Panc1 (cell line): ENCODE measurements around the gene RHOH. TPM values are rescaled to one million over a fixed set of nuclear protein-coding genes. Genes with fewer than 3 reads are reported as not detected.

Experiments
- ATAC-seq: fragments of 200-7000 bp; cut with Tn5 transposase; 2 replicates; pipeline ENCODE4 v1.9.1; 2020; ENCODE audit warnings: mild to moderate bottlenecking, moderate library complexity
- BruUV-seq: library from RNA; stranded (reverse); fragments of 400-500 nt; replicated peaks from 2 replicates; lab custom pipeline; 2021; lab: Mats Ljungman, UMichigan
- CTCF ChIA-PET: fragments of 300-600 bp; sonication (Branson Sonifier 250); formaldehyde crosslinking; loops from one replicate; lab custom pipeline; 2022; ENCODE audit warnings: antibody characterized with exemption; lab: Charles Lee
- POLR2A ChIA-PET: fragments of 300-600 bp; sonication (Branson Sonifier 250); formaldehyde crosslinking; loops from one replicate; lab custom pipeline; 2022; ENCODE audit warnings: antibody characterized with exemption; lab: Charles Lee
- DNase-seq: peaks from one replicate; pipeline ENCODE4 v3.0.0-alpha.2; 2010; ENCODE audit warnings: low read depth, low spot score
- H3K27ac ChIP-seq: 2 replicates; pipeline ENCODE4 v1.5.1; 2011; ENCODE audit warnings: mild to moderate bottlenecking, low read length, inconsistent platforms
- H3K27me3 ChIP-seq: fragments of 200-500 bp; sonication (Bioruptor generic); 2 replicates; pipeline ENCODE4 v1.6.0; 2014; ENCODE audit warnings: low read length, inconsistent platforms; ENCODE audit not compliant: control insufficient read depth, insufficient read depth
- H3K36me3 ChIP-seq: fragments of 200-500 bp; sonication (Bioruptor generic); 2 replicates; pipeline ENCODE4 v1.5.1; 2014; ENCODE audit warnings: inconsistent platforms, mild to moderate bottlenecking, low read length, moderate library complexity; ENCODE audit not compliant: control insufficient read depth, insufficient read depth
- H3K4me1 ChIP-seq: 2 replicates; pipeline ENCODE4 v1.5.1; 2011; ENCODE audit warnings: inconsistent platforms, mild to moderate bottlenecking, low read length, moderate library complexity; ENCODE audit not compliant: control insufficient read depth, insufficient read depth
- H3K4me3 ChIP-seq, 2 experiments: 2 replicates each; pipeline ENCODE4 v1.5.1; 2011 to 2012; ENCODE audit warnings: low read depth in 2 of 2, low read length in 2 of 2, mild to moderate bottlenecking in 2 of 2, inconsistent platforms in 1 of 2, moderate library complexity in 1 of 2
- H3K9me3 ChIP-seq: fragments of 200-500 bp; sonication (Bioruptor generic); 2 replicates; pipeline ENCODE4 v1.5.1; 2014; ENCODE audit warnings: low read depth, mild to moderate bottlenecking, inconsistent platforms, low read length, moderate library complexity; ENCODE audit not compliant: control insufficient read depth, insufficient read depth
- CTCF ChIP-seq: fragments of 450-650 bp; IDR thresholded peaks from 2 replicates; pipeline ENCODE4 v1.5.1; 2017; ENCODE audit warnings: mild to moderate bottlenecking
- POLR2AphosphoS5 ChIP-seq: IDR thresholded peaks from 2 replicates; pipeline ENCODE4 v1.6.1; 2012; ENCODE audit warnings: mild to moderate bottlenecking, low read depth, low read length, moderate library complexity
- REST ChIP-seq, 2 experiments: IDR thresholded peaks; 2 replicates each; pipeline ENCODE4 v1.6.1; 2011 to 2012; ENCODE audit warnings: low read depth in 2 of 2, control low read depth in 1 of 2, low read length in 1 of 2, mild to moderate bottlenecking in 1 of 2, moderate library complexity in 1 of 2; ENCODE audit not compliant: insufficient read depth in 1 of 2
- SIN3A ChIP-seq: IDR thresholded peaks from 2 replicates; pipeline ENCODE4 v1.6.1; 2012; ENCODE audit warnings: low read depth, mild to moderate bottlenecking, low read length, moderate library complexity, borderline replicate concordance; ENCODE audit not compliant: insufficient read depth
- TCF7L2 ChIP-seq: IDR thresholded peaks from 2 replicates; pipeline ENCODE4 v1.6.1; 2011; ENCODE audit warnings: mild to moderate bottlenecking, low read depth, low read length, inconsistent platforms
- in situ Hi-C: cut with HindIII; loops from 2 replicates; pipeline ENCODE4 v1.10.0; 2016; ENCODE audit warnings: low sequenced_read_pairs, low pct_unique_long_range_greater_than_20kb
- intact Hi-C: fragments of 100-400 bp; cut with micrococcal nuclease; formaldehyde crosslinking; loops from one replicate; pipeline ENCODE4 v1.10.0; 2022; ENCODE audit not compliant: unreplicated experiment
- total RNA-seq: library from RNA; stranded (reverse); gene quantifications from one replicate; pipeline ENCODE4 v1.2.1, GENCODE V29; 2021; ENCODE audit not compliant: unreplicated experiment

RHOH gene
- total RNA-seq, 1 experiment from 2014 or later = 1.2 TPM

GRCh38 chr4:40205259-40206198 is 8.7 kb downstream of the RHOH start:
- no peak for TF ChIP-seq REST (IDR thresholded peaks at IDR 0.05; ENCODE audit: insufficient read depth in 1 of 2, low read depth in 2 of 2, low read length in 1 of 2)
- TF ChIP-seq POLR2AphosphoS5 = no peak
- TF ChIP-seq TCF7L2 = no peak
- TF ChIP-seq SIN3A = no peak
- no peak for TF ChIP-seq CTCF
- DNase-seq (no peak), ATAC-seq (no peak)
- ChIA-PET CTCF (no interaction called here), POLR2A (interaction anchor here (0.5 kb wide), 1 partner anchor 30 kb away, joined by 7 read pairs; no protein-coding TSS in a partner anchor)
- no TSS peak for BruUV-seq
- in situ Hi-C loops = no loop called here
- Histone ChIP-seq H3K4me3 (no peak overlapping the region), H3K36me3 (no peaks in the 10 kb centered on the region), H3K27ac (peak overlapping the region; percentile 46; the same call in 1 of the 2 replicates), H3K9me3 (no peaks in the 10 kb centered on the region), H3K4me1 (peaks cover under 1% of the 10 kb centered on the region), H3K27me3 (no peaks in the 10 kb centered on the region)
- intact Hi-C loops = no loop called here

GRCh38 chr4:40206426-40206825 is 9.6 kb downstream of the RHOH start:
- H3K36me3 ChIP-seq = no peaks in the 10 kb centered on the region
- no TSS peak for BruUV-seq
- no peak overlapping the region for H3K4me3 ChIP-seq
- intact Hi-C loops (no loop called here), in situ Hi-C loops (no loop called here)
- no peak for DNase-seq
- no peak for ATAC-seq
- ChIA-PET POLR2A (no interaction called here), CTCF (no interaction called here)
- no peaks in the 10 kb centered on the region for H3K27me3 ChIP-seq
- TF ChIP-seq POLR2AphosphoS5 (no peak), SIN3A (no peak), TCF7L2 (no peak), REST (IDR thresholded peaks at IDR 0.05; ENCODE audit: insufficient read depth in 1 of 2, low read depth in 2 of 2, low read length in 1 of 2) (no peak), CTCF (no peak)
- H3K9me3 ChIP-seq = no peaks in the 10 kb centered on the region
- no peaks in the 10 kb centered on the region for H3K4me1 ChIP-seq
- H3K27ac ChIP-seq = no peak overlapping the region
